GM13976 (cell line): ENCODE measurements around the gene ZNF608.

Source experiments
- DNase-seq: peaks from one replicate; pipeline ENCODE4 v3.0.0; 2012; ENCODE audit warnings: low spot score
- in situ Hi-C: fragments of 300-500 bp; cut with MboI; formaldehyde crosslinking; loops from one replicate; pipeline ENCODE4 v1.12.0; 2022; ENCODE audit warnings: low sequenced_read_pairs, mixed read lengths, inconsistent platforms; ENCODE audit not compliant: unreplicated experiment
- TF ChIP-seq, protein P1 (sequence below): IDR thresholded peaks from 2 replicates; pipeline ENCODE4 v1.5.1; 2012; ENCODE audit warnings: borderline replicate concordance, mild to moderate bottlenecking; ENCODE audit not compliant: insufficient read depth; ENCODE audit errors: extremely low read depth, missing control alignments, control extremely low read depth

ZNF608 gene

DNA sequence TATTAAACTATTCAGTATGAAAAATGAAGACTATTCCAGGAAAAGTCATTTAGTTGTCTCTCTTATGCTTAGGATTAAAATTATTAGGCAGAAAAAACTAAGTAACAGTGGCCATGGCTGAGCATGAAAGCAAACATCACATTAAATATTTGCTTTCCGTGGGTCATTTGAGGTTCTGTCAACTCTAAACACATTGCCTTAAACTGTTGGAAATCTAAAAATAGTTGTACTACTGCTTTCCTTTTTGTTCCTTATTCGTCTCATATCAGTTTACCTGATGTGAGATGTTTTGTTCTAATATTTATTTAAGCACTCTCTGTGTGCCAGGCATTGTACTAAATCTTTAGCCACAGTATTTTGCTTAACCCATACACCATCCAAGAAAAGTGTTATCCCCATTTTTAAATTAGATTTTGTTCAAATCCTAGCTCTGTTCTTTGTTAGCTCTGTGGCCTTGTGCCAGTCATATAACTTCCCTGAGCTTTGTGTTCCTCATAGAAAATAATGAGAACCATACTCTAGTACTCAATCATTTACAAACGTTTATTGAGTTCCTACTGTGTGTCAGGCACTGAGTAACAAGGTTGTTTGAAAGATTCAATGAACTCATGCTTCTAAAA, 18.7 kb upstream of the ZNF608 start:
- TF ChIP-seq, protein P1, sequence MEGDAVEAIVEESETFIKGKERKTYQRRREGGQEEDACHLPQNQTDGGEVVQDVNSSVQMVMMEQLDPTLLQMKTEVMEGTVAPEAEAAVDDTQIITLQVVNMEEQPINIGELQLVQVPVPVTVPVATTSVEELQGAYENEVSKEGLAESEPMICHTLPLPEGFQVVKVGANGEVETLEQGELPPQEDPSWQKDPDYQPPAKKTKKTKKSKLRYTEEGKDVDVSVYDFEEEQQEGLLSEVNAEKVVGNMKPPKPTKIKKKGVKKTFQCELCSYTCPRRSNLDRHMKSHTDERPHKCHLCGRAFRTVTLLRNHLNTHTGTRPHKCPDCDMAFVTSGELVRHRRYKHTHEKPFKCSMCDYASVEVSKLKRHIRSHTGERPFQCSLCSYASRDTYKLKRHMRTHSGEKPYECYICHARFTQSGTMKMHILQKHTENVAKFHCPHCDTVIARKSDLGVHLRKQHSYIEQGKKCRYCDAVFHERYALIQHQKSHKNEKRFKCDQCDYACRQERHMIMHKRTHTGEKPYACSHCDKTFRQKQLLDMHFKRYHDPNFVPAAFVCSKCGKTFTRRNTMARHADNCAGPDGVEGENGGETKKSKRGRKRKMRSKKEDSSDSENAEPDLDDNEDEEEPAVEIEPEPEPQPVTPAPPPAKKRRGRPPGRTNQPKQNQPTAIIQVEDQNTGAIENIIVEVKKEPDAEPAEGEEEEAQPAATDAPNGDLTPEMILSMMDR = no peak
- in situ Hi-C loops = no loop called here
- no peak for DNase-seq

DNA sequence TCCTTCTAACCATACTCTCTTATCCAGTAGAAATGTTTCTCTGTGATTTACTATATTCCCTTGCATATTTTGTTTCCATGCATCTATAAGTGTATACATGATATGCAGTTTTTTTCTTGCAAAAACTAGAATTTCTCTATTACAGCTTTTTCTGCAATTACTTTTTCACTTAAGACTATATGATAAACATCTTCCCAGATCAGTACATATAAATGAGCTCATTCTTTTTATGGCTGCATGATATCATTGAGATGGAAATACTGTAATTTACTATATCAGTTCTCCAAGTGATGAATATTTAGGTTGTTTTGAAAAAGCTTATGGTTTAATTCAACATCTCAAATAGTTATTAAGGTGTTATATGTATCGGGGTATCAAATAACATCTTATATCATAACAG, 18.1 kb upstream of the ZNF608 start:
- in situ Hi-C loops = no loop called here
- no peak for DNase-seq
- TF ChIP-seq, protein P1 = no peak

- DNase-seq = no peak
- in situ Hi-C loops = no loop called here
These were observed 14.6 kb upstream of the ZNF608 start for GRCh38 chr5:124761010-124761409.

DNA sequence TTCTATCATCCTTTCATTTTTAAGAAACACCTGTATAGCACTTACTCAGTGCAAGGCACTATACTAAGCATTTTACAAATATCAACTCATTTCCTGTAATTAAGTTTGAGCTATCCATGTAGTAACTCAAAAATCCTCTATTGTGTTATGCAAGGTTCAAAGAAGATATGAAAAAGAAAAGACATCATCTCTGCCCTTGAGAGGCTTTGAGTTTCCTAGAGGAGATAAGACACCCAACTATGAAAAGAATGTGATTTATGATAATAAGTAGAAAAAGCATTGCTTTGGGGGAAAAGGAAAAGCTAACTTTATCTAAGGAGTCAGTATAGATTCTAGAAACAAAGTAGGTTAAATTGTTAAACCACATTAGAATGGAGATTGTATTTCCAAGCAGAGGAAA, 14.2 kb upstream of the ZNF608 start:
- DNase-seq = no peak
- in situ Hi-C loops = no loop called here
- TF ChIP-seq, protein P1 = no peak

More at GRCh38 chr5:124761010-124761409, 14.6 kb upstream of the ZNF608 start:
- TF ChIP-seq, protein P1 = no peak

- no peak for DNase-seq
- TF ChIP-seq, protein P1 = no peak
- in situ Hi-C loops = no loop called here
These were observed 9.1 kb upstream of the ZNF608 start for GRCh38 chr5:124755565-124755964.

DNA sequence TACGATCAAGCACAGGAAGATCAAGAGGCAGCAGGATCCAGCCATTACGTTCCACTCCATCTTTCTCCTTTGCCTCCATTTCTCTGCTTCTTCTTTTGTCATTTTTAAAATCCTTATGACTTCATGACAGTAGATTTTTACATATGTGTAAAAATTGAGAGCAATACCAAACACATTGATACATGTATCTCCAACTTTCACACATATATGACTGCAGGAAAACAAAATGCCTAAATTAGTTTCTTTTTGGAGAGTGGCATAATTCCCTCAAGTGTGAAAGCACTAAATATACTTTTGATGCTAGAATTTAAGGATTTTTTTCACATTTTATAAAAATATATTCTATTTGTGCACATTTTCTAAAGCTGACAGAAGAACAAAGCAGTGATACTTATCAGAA, 8.6 kb upstream of the ZNF608 start:
- in situ Hi-C loops = no loop called here
- TF ChIP-seq, protein P1 = no peak
- DNase-seq = no peak
